Activated naive CD4-positive, alpha-beta T cell treated with anti-CD3 and anti-CD28 coated beads, Interleukin-2, amount 10 ng/mL, durations not matched to agents 7 days and 5 days (primary cell): Measurements from ENCODE around the gene JARID2.

Experiments
- CTCF ChIA-PET: fragments of 350-600 bp; sonication (Branson Sonifier 250); formaldehyde crosslinking; loops from one replicate; lab custom pipeline; 2021; ENCODE audit warnings: antibody characterized with exemption; lab: Charles Lee
- DNase-seq: peaks from one replicate; pipeline ENCODE4 v3.0.0-alpha.2; 2020
- H3K27ac Mint-ChIP-seq: one replicate; pipeline ENCODE4 v1.8.0; 2021; ENCODE audit warnings: mild to moderate bottlenecking, moderate library complexity, mixed read lengths
- H3K27me3 Mint-ChIP-seq: one replicate; pipeline ENCODE4 v1.8.0; 2021; ENCODE audit warnings: mild to moderate bottlenecking, mixed read lengths
- H3K36me3 Mint-ChIP-seq: one replicate; pipeline ENCODE4 v1.8.0; 2021; ENCODE audit warnings: mixed read lengths
- H3K4me1 Mint-ChIP-seq: one replicate; pipeline ENCODE4 v1.8.0; 2021; ENCODE audit warnings: mixed read lengths
- H3K4me3 Mint-ChIP-seq: one replicate; pipeline ENCODE4 v1.8.0; 2021; ENCODE audit warnings: mild to moderate bottlenecking, moderate library complexity, mixed read lengths
- H3K9me3 Mint-ChIP-seq: one replicate; pipeline ENCODE4 v1.8.0; 2021; ENCODE audit warnings: mixed read lengths

JARID2 gene

GRCh38 chr6:15245361-15246216 lies at the start of gene JARID2:
JARID2 (plus strand) TSS chr6:15246069; CDS start chr6:15246540, 471 bp downstream.
- H3K36me3 Mint-ChIP-seq = peaks cover 11% of the 10 kb centered on the region
- H3K4me1 Mint-ChIP-seq = peaks cover 23% of the 10 kb centered on the region
- peaks cover 9% of the 10 kb centered on the region for H3K27me3 Mint-ChIP-seq
- CTCF ChIA-PET = interaction anchor here (0.6 to 0.8 kb wide), 2 partner anchors 218 to 1189 kb away, joined by 3 read pairs; no protein-coding TSS in a partner anchor
- H3K9me3 Mint-ChIP-seq = no peaks in the 10 kb centered on the region
- H3K4me3 Mint-ChIP-seq = peak within 1 kb of the TSS; percentile 98
- peak within 1 kb of the TSS; percentile 97 for H3K27ac Mint-ChIP-seq
- peak; percentile 99 for DNase-seq

DNA sequence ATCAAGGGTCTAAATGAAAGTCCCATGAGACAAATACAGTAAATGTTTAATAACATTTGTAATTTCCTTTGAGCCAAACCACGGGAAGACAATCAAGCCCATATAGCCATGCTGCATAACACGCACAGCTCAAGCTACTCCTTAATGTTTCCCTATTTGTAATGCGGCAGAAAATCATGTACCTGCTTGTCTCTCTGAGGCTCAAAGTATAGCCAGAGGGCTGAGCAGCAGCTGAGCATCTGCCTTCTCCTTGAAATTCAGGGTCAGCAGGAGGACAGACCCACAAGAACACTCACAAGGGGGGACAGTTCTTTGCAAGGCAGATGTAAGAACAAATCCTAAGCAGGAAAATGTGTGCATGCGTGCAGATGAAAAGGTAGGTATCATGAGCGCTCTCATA lies 45.8 kb upstream of the JARID2 start:
- Mint-ChIP-seq H3K9me3 (no peaks in the 10 kb centered on the region), H3K4me3 (no peak overlapping the region), H3K4me1 (no peaks in the 10 kb centered on the region), H3K27ac (no peak overlapping the region), H3K36me3 (no peaks in the 10 kb centered on the region), H3K27me3 (peaks cover 4% of the 10 kb centered on the region)
- CTCF ChIA-PET = no interaction called here
- DNase-seq = no peak

DNA sequence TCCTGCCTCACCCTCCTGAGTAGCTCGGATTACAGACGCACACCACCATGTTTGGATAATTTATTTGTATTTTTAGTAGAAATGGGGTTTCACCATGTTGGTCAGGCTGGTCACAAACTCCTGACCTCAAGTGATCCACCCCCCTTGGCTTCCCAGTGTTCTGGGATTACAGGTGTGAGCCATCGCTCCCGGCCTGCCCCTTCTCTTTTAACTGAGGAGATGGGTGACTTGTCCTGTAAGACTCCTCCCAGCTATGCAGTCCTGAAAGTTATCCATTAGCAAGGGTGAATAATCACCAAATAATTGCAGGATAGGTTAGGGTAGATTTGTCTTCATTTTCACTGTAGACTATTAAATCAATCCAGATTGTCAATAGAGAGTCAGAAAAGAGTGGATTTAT lies 40.5 kb upstream of the JARID2 start:
- Mint-ChIP-seq H3K9me3 (no peaks in the 10 kb centered on the region), H3K4me1 (no peaks in the 10 kb centered on the region), H3K27me3 (peaks cover 4% of the 10 kb centered on the region), H3K36me3 (no peaks in the 10 kb centered on the region), H3K4me3 (no peak overlapping the region), H3K27ac (no peak overlapping the region)
- no peak for DNase-seq
- CTCF ChIA-PET = no interaction called here

DNA sequence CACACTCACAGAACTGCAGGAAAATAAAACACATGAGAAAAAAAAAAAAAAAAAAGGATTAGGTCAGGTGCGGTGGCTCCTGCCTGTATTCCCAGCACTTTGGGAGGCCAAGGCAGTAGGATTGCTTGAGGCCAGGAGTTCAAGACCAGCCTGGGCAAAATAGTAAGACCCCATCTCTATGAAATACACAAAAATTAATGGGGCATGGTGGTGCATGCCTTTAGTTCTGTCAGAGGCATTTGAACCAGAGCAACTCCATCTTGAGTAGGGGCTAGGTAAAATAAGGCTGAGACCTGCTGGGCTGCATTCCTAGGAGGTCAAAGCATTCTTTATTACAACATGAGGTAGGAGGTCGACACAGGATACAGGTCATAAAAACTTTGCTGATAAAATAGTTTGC lies 39.0 kb upstream of the JARID2 start:
- no peaks in the 10 kb centered on the region for H3K36me3 Mint-ChIP-seq
- H3K9me3 Mint-ChIP-seq = no peaks in the 10 kb centered on the region
- H3K4me3 Mint-ChIP-seq = no peak overlapping the region
- DNase-seq = no peak
- H3K27ac Mint-ChIP-seq = no peak overlapping the region
- CTCF ChIA-PET = no interaction called here
- H3K4me1 Mint-ChIP-seq = no peaks in the 10 kb centered on the region
- peaks cover 4% of the 10 kb centered on the region for H3K27me3 Mint-ChIP-seq

GRCh38 chr6:15207923-15208322 lies 37.9 kb upstream of the JARID2 start:
- no peak overlapping the region for H3K27ac Mint-ChIP-seq
- no peaks in the 10 kb centered on the region for H3K36me3 Mint-ChIP-seq
- no peaks in the 10 kb centered on the region for H3K9me3 Mint-ChIP-seq
- no peak for DNase-seq
- H3K27me3 Mint-ChIP-seq = peaks cover 4% of the 10 kb centered on the region
- no peak overlapping the region for H3K4me3 Mint-ChIP-seq
- CTCF ChIA-PET = no interaction called here
- H3K4me1 Mint-ChIP-seq = no peaks in the 10 kb centered on the region

GRCh38 chr6:15213838-15214400 lies 31.9 kb upstream of the JARID2 start:
- Mint-ChIP-seq H3K36me3 (no peaks in the 10 kb centered on the region), H3K27ac (no peak overlapping the region), H3K4me1 (no peaks in the 10 kb centered on the region), H3K4me3 (no peak overlapping the region), H3K9me3 (no peaks in the 10 kb centered on the region), H3K27me3 (no peaks in the 10 kb centered on the region)
- CTCF ChIA-PET = no interaction called here
- no peak for DNase-seq

DNA sequence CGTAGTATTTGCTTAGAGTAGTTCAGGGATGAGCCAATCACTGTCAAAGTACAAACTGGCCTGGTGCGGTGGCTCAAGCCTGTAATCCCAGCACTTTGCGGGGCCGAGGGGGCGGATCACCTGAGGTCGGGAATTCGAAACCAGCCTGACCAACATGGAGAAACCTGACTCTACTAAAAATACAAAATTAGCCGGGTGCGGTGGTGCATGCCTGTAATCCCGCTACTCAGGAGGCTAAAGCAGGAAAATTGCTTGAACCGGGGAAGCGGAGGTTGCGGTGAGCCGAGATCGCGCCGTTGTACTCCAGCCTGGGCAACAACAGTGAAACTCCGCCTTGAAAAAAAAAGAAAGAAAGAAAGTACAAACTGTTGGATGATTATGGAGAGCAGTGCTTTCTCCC lies 27.5 kb upstream of the JARID2 start:
- Mint-ChIP-seq H3K9me3 (no peaks in the 10 kb centered on the region), H3K27ac (no peak overlapping the region), H3K4me3 (no peak overlapping the region), H3K27me3 (peaks cover 5% of the 10 kb centered on the region), H3K36me3 (no peaks in the 10 kb centered on the region), H3K4me1 (no peaks in the 10 kb centered on the region)
- no peak for DNase-seq
- CTCF ChIA-PET = no interaction called here

DNA sequence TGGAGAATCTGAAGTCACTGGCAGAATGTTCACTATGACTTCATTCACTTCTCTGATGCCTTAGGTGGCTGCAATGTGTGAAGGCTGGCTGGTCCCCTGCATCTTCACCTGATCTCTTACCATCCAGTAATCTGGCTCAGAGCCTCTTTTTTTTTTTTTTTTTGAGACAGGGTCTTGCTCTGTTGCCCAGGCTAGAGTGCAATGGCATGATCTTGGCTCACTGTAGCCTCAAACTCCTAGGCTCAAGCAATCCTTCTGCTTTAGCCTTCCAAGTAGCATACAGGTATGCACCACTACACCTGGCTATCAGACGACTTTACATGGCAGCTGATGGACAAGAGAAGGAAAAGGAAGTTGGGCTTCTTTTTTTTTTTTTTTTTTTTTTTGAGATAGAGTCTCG lies 25.8 kb upstream of the JARID2 start:
- Mint-ChIP-seq H3K27me3 (peaks cover 10% of the 10 kb centered on the region), H3K36me3 (no peaks in the 10 kb centered on the region), H3K4me3 (no peak overlapping the region), H3K27ac (no peak overlapping the region), H3K4me1 (no peaks in the 10 kb centered on the region), H3K9me3 (no peaks in the 10 kb centered on the region)
- DNase-seq = no peak
- CTCF ChIA-PET = no interaction called here

- CTCF ChIA-PET = no interaction called here
- H3K36me3 Mint-ChIP-seq = no peaks in the 10 kb centered on the region
- H3K4me1 Mint-ChIP-seq = no peaks in the 10 kb centered on the region
- H3K9me3 Mint-ChIP-seq = no peaks in the 10 kb centered on the region
- H3K27ac Mint-ChIP-seq = no peak overlapping the region
- no peak overlapping the region for H3K4me3 Mint-ChIP-seq
- DNase-seq = no peak
- H3K27me3 Mint-ChIP-seq = peaks cover 6% of the 10 kb centered on the region
Measured at GRCh38 chr6:15227827-15228318, 18.0 kb upstream of the JARID2 start.

DNA sequence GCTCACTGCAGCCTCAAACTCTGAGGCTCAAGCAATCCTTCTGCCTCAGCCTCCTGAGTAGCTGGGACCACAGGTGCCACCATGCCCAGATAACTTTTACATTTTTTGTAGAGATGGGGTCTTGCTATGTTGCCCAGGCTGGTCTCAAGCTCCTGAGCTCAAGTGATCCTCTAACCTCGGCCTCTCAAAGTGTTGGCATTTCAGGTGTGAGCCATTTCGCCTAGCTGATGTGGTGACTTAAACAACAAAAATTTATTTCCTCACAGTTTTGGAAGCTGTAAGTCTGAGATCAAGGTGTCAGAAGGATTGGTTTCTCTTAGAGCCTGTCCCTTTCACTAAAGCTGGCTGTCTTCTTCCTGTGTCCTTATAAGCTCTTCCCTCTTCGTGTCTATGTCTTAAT lies 15.0 kb upstream of the JARID2 start:
- Mint-ChIP-seq H3K27ac (no peak overlapping the region), H3K4me1 (no peaks in the 10 kb centered on the region), H3K9me3 (no peaks in the 10 kb centered on the region), H3K4me3 (no peak overlapping the region), H3K36me3 (no peaks in the 10 kb centered on the region), H3K27me3 (no peaks in the 10 kb centered on the region)
- CTCF ChIA-PET = no interaction called here
- DNase-seq = no peak

GRCh38 chr6:15232836-15233510 lies 12.9 kb upstream of the JARID2 start:
- no peak overlapping the region for H3K27ac Mint-ChIP-seq
- CTCF ChIA-PET = no interaction called here
- peaks cover 4% of the 10 kb centered on the region for H3K27me3 Mint-ChIP-seq
- no peak overlapping the region for H3K4me3 Mint-ChIP-seq
- H3K4me1 Mint-ChIP-seq = no peaks in the 10 kb centered on the region
- DNase-seq = no peak
- H3K9me3 Mint-ChIP-seq = no peaks in the 10 kb centered on the region
- no peaks in the 10 kb centered on the region for H3K36me3 Mint-ChIP-seq

- H3K36me3 Mint-ChIP-seq = no peaks in the 10 kb centered on the region
- H3K27ac Mint-ChIP-seq = no peak overlapping the region
- no peaks in the 10 kb centered on the region for H3K4me1 Mint-ChIP-seq
- DNase-seq = no peak
- peaks cover 6% of the 10 kb centered on the region for H3K27me3 Mint-ChIP-seq
- H3K9me3 Mint-ChIP-seq = no peaks in the 10 kb centered on the region
- H3K4me3 Mint-ChIP-seq = no peak overlapping the region
- CTCF ChIA-PET = no interaction called here
Measured at GRCh38 chr6:15234068-15234758, 11.7 kb upstream of the JARID2 start.

DNA sequence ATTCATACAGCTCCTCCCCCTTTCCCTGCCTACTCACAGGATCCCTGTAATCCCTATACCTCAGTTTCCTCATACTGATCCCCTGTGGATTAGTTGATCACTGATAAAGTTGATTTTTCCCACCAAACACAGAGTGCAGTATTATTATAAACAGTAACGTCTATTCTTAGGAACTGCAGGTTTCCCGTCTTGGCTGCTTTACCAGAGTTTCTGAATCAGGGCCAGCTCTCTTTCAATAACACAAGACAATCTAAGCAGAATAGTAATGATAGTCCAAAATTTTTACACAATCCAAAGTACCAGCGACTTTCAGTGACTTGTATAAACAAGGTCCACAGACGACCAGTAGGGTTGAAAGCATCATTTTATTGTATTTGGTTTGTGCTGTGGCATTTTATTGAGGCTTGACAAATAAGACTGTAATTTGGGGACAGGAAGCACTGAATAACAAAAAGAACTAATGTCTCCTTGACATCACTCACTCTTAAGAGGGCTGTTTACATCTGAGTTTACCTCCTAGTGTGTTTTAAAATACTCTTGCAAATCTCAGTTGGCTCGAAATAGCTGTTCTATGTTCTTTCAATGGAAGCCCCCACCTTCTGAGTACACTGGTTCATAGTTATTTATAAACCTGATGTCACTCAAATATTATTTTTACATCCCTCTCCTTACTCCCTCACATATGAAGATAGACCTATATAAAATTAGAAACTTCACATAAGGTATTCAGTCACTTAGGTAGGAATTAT lies 6.1 kb upstream of the JARID2 start:
- no peaks in the 10 kb centered on the region for H3K9me3 Mint-ChIP-seq
- peaks cover 6% of the 10 kb centered on the region for H3K4me1 Mint-ChIP-seq
- CTCF ChIA-PET = no interaction called here
- no peak for DNase-seq
- no peak overlapping the region for H3K27ac Mint-ChIP-seq
- no peak overlapping the region for H3K4me3 Mint-ChIP-seq
- peaks cover 13% of the 10 kb centered on the region for H3K27me3 Mint-ChIP-seq
- H3K36me3 Mint-ChIP-seq = no peaks in the 10 kb centered on the region
